HepG2 (cell line): ENCODE results near the gene RTEL1. TPM values are rescaled to one million over a fixed set of nuclear protein-coding genes. Genes with fewer than 3 reads are reported as not detected.
"Not testable (repeated sequence)": the region's sequence is repeated elsewhere in the genome, so short reads cannot be mapped to it uniquely, and the experiment has no call there.

Experiments used
- ATAC-seq: fragments of 200-7000 bp; cut with Tn5 transposase; 3 replicates; pipeline ENCODE4 v1.9.1; 2020; ENCODE audit warnings: mild to moderate bottlenecking, moderate library complexity
- BruUV-seq: library from RNA; stranded (reverse); fragments of 400-500 nt; replicated peaks from 2 replicates; lab custom pipeline; 2021; lab: Mats Ljungman, UMichigan
- CTCF ChIA-PET: fragments of 300-600 bp; formaldehyde crosslinking; extraction: SDS; loops from one replicate; lab custom pipeline; 2021; ENCODE audit warnings: low total read pairs, inconsistent platforms, low intra/inter-chr PET ratio; lab: Yijun Ruan, JAX
- POLR2A ChIA-PET: fragments of 350-600 bp; sonication (Branson Sonifier 250); formaldehyde crosslinking; loops from one replicate; lab custom pipeline; 2020; ENCODE audit warnings: antibody characterized with exemption, inconsistent platforms; lab: Yijun Ruan, JAX
- DNase-seq: peaks from one replicate; pipeline ENCODE4 v3.0.0-alpha.2; 2015; ENCODE audit warnings: low spot score
- FAIRE-seq: peaks from 3 replicates; lab custom pipeline; 2011; peaks lifted over from hg19 to GRCh38; lab: Jason Lieb, UNC
- H2AFZ ChIP-seq: one replicate; pipeline ENCODE4 v1.6.1; 2011; ENCODE audit warnings: low read length, inconsistent platforms
- H3K27ac ChIP-seq: fragments of 300-600 bp; 3 replicates; pipeline ENCODE4 v1.8.0; 2011; ENCODE audit warnings: mixed run types, mild to moderate bottlenecking, mixed read lengths, low read length, inconsistent platforms; ENCODE audit not compliant: insufficient read depth; ENCODE audit errors: extremely low read length
- H3K27me3 ChIP-seq, 2 experiments: fragments of 200-600 bp in 1 of 2; 2 replicates in 1 of 2; 3 replicates in 1 of 2; pipeline versions ENCODE4 v1.6.0 to v1.8.0; 2011; ENCODE audit warnings: low read length in 2 of 2, mild to moderate bottlenecking in 2 of 2, moderate library complexity in 2 of 2, inconsistent platforms in 1 of 2; ENCODE audit not compliant: insufficient read depth in 2 of 2, control insufficient read depth in 1 of 2
- H3K36me3 ChIP-seq, 2 experiments: fragments of 200-600 bp in 1 of 2; replicated peaks in 1 of 2; 2 replicates in 1 of 2; 3 replicates in 1 of 2; pipeline versions ENCODE4 v1.5.1 to v1.8.0; 2011; ENCODE audit warnings: low read length in 2 of 2, inconsistent platforms in 1 of 2; ENCODE audit not compliant: insufficient read depth in 2 of 2, control insufficient read depth in 1 of 2
- H3K4me1 ChIP-seq: 2 replicates; pipeline ENCODE4 v1.5.1; 2012; ENCODE audit warnings: low read length, inconsistent platforms; ENCODE audit not compliant: insufficient read depth
- H3K4me2 ChIP-seq: 2 replicates; pipeline ENCODE4 v1.6.0; 2011; ENCODE audit warnings: low read depth, low read length, inconsistent platforms
- H3K4me3 ChIP-seq, 3 experiments: fragments of 200-600 bp in 1 of 3; sonication (generic), shearing (Covaris generic) in 1 of 3; replicated peaks in 1 of 3; 2 replicates each; pipeline ENCODE4 v1.5.1; 2011 to 2016; ENCODE audit warnings: low read length in 3 of 3, inconsistent platforms in 2 of 3, low read depth in 2 of 3, mild to moderate bottlenecking in 2 of 3, control low read depth in 1 of 3, mixed read lengths in 1 of 3; ENCODE audit not compliant: insufficient read depth in 1 of 3
- H3K79me2 ChIP-seq: one replicate; pipeline ENCODE4 v1.6.1; 2011; ENCODE audit warnings: low read length, inconsistent platforms; ENCODE audit not compliant: insufficient read depth
- H3K9ac ChIP-seq: 2 replicates; pipeline ENCODE4 v1.6.0; 2011; ENCODE audit warnings: mild to moderate bottlenecking, low read depth, low read length, inconsistent platforms; ENCODE audit not compliant: insufficient read depth
- H3K9me3 ChIP-seq: 2 replicates; pipeline ENCODE4 v1.5.1; 2012; ENCODE audit warnings: mild to moderate bottlenecking, low read length
- H4K20me1 ChIP-seq: 2 replicates; pipeline ENCODE4 v1.6.0; 2011; ENCODE audit warnings: inconsistent platforms, mild to moderate bottlenecking, low read length, moderate library complexity; ENCODE audit not compliant: insufficient read depth
- RAD21 ChIP-seq: fragments of 450-650 bp; formaldehyde crosslinking; IDR thresholded peaks from 2 replicates; pipeline ENCODE4 v1.5.0; 2020; ENCODE audit warnings: mild to moderate bottlenecking
- STAG1 ChIP-seq: sonication (generic); formaldehyde crosslinking; IDR thresholded peaks from 2 replicates; pipeline ENCODE4 v1.4.0; 2020; ENCODE audit warnings: missing genetic modification reagents
- ZBTB33 ChIP-seq: sonication (generic); formaldehyde crosslinking; IDR thresholded peaks from 2 replicates; pipeline ENCODE4 v1.4.0; 2020; ENCODE audit warnings: missing genetic modification reagents
- WGBS: methylation state at CpG from one replicate; pipeline ENCODE4 v1.1.6; 2017; ENCODE audit warnings: low lambda C conversion rate; 5-methylcytosine and 5-hydroxymethylcytosine counted together
- in situ Hi-C: cut with HindIII; loops from 2 replicates; pipeline ENCODE4 v1.10.0; 2017; ENCODE audit warnings: low pct_unique_long_range_greater_than_20kb; ENCODE audit not compliant: extremely low pct_ligation_motif_present
- intact Hi-C: fragments of 100-400 bp; cut with micrococcal nuclease; formaldehyde crosslinking; loops from one replicate; pipeline ENCODE4 v1.10.0; 2022; ENCODE audit not compliant: unreplicated experiment
- polyA plus RNA-seq, 8 experiments: library from polyadenylated mRNA; depleted of rRNA in 3 of 8; stranded (reverse) in 7 of 8; unstranded in 1 of 8; fragments of >200 nt; fragmentation: Illumina TruSeq in 4 of 8; extraction: Trizol in 4 of 8; gene quantifications; 2 replicates each; pipeline versions ENCODE4 v1.2.1 to v1.2.3, GENCODE V29; 2011 to 2016; ENCODE audit warnings: low read depth in 4 of 8, missing spikeins in 1 of 8, mixed read lengths in 1 of 8; ENCODE audit not compliant: insufficient read depth in 1 of 8
- total RNA-seq, 5 experiments: library from RNA; depleted of rRNA; stranded (reverse); fragments of >200 nt; fragmentation: Illumina TruSeq; extraction: Trizol; gene quantifications; 2 replicates each; pipeline ENCODE4 v1.2.3, GENCODE V29; 2016; ENCODE audit warnings: low read depth in 1 of 5
- TF ChIP-seq, protein P1 (sequence below): sonication (generic); formaldehyde crosslinking; IDR thresholded peaks from 2 replicates; pipeline ENCODE4 v1.5.0; 2020; ENCODE audit warnings: mild to moderate bottlenecking, missing genetic modification reagents, moderate library complexity

The RTEL1 gene
- total and polyA plus RNA-seq, 2 of the 13 experiments (the other 11 are each of a cell fraction or from before 2014, with no cell fraction given) = 21.8 to 36.4 TPM

DNA sequence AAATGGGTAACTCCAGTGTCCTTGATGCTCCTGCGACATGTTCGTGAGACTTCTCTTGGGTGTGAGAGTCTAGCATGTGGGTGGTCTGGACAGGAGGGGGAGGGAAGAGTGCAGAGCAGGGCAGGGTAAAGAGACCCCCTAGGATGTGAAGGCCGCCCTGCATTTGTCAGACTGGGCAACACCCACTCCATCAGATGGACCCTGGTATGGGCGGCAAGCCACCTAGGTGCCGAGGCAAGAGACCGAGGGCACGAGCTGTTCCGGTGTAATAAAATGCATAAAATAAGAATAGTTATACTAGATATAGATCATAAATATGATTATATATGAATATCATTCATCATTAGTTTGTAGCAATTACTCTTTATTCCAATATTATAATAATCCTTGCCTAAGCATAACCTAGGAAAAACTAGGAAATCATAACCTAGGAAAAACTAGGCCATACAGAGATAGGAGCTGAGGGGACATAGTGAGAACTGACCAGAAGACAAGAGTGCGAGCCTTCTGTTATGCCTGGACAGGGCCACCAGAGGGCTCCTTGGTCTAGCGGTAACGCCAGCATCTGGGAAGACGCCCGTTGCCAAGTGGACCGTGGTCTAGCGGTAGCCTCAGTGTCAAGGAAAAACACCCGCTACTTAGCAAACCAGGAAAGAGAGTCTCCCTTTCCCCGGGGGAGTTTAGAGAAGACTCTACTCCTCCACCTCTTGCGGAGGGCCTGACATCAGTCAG, 44.1 kb upstream of the RTEL1 start:
- H3K4me2 ChIP-seq, H3K27ac ChIP-seq, H3K9me3 ChIP-seq, FAIRE-seq, H4K20me1 ChIP-seq, BruUV-seq, H3K27me3 ChIP-seq, CTCF ChIA-PET, H3K4me1 ChIP-seq, H3K4me3 ChIP-seq, H3K9ac ChIP-seq, DNase-seq, H2AFZ ChIP-seq, in situ Hi-C loops, POLR2A ChIA-PET, intact Hi-C loops, H3K79me2 ChIP-seq, ATAC-seq: not testable (repeated sequence)
- WGBS = 96% methylated on average over 18 of the region's 18 CpGs
- H3K36me3 ChIP-seq = peaks cover 19 to 47% of the 10 kb centered on the region in 2 experiments
- TF ChIP-seq STAG1 = peak; percentile 48
- TF ChIP-seq ZBTB33 (CRISPR knock-in tag) = peak; percentile 99
- TF ChIP-seq, protein P1, sequence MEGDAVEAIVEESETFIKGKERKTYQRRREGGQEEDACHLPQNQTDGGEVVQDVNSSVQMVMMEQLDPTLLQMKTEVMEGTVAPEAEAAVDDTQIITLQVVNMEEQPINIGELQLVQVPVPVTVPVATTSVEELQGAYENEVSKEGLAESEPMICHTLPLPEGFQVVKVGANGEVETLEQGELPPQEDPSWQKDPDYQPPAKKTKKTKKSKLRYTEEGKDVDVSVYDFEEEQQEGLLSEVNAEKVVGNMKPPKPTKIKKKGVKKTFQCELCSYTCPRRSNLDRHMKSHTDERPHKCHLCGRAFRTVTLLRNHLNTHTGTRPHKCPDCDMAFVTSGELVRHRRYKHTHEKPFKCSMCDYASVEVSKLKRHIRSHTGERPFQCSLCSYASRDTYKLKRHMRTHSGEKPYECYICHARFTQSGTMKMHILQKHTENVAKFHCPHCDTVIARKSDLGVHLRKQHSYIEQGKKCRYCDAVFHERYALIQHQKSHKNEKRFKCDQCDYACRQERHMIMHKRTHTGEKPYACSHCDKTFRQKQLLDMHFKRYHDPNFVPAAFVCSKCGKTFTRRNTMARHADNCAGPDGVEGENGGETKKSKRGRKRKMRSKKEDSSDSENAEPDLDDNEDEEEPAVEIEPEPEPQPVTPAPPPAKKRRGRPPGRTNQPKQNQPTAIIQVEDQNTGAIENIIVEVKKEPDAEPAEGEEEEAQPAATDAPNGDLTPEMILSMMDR = 0 out of 2 replicates have a peak, but pooled peaks have one; percentile 37
- 0 out of 2 replicates have a peak, but pooled peaks have one; percentile 28 for TF ChIP-seq RAD21 (CRISPR knock-in tag)
